HG03378 (cell line): Measurements from ENCODE around the gene CHST15.

Experiments used
- ATAC-seq: cut with Tn5 transposase; IDR thresholded peaks from one replicate; pipeline ENCODE4 v1.9.1; 2021; ENCODE audit warnings: mild to moderate bottlenecking, moderate library complexity; ENCODE audit not compliant: unreplicated experiment

The CHST15 gene

GRCh38 chr10:124002391-124003069 is 90.9 kb downstream of the CHST15 start:
- no peak for ATAC-seq

GRCh38 chr10:124001391-124002148 is 91.8 kb downstream of the CHST15 start:
- ATAC-seq: no peak

DNA sequence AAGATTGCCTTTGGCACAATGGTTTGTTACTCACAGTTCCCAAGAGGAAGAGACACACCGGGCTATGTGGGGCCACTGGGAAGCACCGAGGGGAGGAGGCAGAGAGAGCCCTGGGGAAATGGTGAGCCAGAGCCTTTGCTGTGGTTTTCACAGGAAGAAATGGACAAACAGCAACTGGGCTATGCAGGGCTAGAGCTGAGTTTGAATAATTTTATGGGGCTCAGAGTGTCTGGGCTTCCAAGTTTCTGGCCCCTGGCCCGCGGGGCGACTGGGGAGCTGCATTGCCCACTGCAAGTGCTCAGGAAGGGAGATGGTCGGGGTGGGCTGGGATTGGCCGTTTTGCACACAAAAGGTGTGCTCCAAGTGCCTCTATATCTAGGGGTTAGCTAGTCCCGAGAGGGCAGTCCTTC is 92.6 kb downstream of the CHST15 start:
- no peak for ATAC-seq

DNA sequence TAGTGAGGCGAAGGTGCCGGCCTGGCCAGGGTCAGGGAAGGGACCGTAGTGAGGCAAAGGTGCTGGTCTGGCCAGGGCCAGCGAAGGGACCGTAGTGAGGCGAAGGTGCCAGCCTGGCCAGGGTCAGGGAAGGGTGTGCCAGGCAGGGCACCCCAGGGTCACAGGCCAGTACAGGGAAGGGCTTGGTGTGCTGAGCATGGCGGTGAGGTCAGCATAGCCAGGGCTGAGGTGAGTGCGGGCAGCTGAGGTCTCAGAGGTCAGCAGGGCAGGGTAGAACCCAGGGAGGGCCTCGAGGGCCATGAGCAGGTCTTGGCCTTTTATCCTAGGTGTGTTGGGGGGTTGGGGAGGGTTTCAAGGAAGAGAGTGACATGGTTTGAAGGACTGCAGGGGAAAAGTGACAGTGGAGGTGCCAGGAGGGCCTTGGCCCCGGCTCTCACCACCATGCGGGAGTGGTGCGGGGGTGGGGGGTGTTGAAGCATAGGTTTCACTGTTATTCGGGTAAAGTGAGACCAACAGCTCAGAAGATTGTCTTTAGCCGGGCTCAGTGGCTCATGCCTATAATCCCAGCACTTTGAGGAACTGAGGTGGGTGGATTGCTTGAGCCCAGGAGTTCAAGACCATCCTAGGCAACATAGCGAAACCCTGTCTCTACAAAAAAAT is 93.3 kb downstream of the CHST15 start:
- ATAC-seq: no peak

DNA sequence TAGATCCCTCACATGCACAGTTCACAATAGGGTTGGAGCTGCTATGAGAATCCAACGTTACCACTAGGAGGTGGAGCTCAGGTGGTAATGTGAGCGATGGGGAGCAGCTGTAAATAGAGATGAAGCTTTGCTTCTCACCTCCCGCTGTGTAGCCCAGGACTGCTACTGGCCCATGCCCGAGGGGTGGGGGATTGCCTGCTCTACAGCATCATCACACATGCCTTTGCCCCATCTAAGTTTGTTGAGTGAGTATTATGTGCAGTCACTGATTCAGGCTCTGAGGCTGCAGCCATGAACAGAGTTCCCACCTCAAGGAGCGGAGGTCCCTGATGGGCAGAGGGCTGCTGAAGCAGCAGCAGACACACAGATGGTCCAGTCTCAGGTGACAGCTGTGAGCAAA is 94.1 kb downstream of the CHST15 start:
- ATAC-seq: no peak

DNA sequence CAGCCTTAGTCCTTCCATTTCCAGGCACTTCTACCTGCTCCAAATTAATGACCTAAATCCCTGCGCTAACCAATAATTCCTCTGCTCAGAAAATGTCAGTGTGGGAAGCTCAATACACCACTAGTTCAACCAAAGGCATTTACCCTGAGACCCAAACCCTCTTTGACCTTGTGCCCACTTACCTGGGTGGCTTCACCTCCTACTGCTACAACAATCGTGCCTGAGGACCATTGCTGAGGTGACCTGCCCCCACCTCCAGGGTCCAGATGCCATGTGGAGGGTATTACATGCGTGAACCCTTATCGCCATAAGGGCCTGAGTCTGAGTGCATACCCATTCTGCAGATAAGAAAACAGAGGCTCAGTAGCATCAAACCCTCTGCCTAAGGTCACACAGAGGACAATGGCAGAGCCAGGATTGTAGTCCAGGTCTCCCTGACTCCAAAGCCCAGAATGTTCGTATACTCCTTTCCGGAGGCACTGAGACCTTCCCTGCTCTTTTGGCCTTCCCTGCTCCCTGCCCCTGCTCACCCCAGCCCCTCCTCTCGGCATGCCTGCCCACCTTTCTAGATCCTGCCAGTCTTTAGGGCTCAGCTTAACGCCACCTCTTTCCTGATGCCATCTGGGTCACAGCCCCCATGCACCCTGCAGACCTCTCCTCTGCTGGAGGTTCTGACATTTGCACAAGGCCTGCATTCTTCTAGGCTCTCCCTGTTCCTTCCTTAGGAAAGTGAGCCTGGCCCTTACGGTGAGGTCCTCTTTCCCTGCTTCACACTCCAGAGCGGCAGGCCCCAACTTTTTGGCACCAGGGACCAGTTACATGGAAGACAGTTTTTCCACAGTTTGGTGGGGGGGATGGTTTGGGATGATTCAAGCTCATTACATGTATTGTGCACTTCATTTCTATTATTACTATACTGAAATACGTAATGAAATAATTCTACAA is 94.9 kb downstream of the CHST15 start:
- ATAC-seq: no peak

DNA sequence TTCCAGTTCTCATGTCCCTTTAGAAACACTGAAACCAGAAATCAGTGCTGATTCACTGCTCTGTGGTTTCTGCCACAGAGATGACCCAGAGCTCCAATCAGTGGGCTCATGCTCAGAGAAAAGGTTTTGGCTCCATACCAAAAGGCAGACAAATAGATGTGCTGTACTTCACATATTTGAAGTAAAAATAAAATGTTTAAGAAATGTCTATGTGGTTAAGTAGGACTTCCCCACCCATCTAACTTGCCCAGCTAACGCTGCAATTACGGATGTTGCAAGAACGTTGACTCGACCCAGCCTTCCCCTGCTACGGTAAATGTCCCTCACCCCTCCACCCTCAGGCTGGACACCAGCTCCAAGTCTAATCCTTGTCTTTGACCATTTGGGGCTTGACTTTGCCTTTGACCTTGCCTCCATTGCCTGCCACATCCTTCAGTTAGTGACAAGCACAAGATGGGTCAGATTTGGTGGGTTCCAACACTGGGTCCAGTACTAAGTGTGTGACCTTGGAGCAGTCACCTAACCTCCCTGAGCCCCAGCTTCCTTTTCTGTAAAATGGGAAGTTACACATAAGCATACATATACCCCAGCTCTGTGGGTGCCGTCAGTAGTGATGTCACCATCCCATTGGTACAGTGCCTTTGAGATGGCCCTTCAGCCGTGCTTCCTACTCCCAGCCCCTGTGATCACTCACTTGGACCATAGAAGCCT is 95.8 kb downstream of the CHST15 start:
- ATAC-seq: no peak

- no peak for ATAC-seq
Observed at GRCh38 chr10:123997013-123997412, 96.4 kb downstream of the CHST15 start.

GRCh38 chr10:123996302-123996701 is 97.1 kb downstream of the CHST15 start:
- no peak for ATAC-seq

GRCh38 chr10:123995461-123996131 is 97.8 kb downstream of the CHST15 start:
- no peak for ATAC-seq

- ATAC-seq: no peak
Observed at GRCh38 chr10:123995082-123995460, 98.3 kb downstream of the CHST15 start.

DNA sequence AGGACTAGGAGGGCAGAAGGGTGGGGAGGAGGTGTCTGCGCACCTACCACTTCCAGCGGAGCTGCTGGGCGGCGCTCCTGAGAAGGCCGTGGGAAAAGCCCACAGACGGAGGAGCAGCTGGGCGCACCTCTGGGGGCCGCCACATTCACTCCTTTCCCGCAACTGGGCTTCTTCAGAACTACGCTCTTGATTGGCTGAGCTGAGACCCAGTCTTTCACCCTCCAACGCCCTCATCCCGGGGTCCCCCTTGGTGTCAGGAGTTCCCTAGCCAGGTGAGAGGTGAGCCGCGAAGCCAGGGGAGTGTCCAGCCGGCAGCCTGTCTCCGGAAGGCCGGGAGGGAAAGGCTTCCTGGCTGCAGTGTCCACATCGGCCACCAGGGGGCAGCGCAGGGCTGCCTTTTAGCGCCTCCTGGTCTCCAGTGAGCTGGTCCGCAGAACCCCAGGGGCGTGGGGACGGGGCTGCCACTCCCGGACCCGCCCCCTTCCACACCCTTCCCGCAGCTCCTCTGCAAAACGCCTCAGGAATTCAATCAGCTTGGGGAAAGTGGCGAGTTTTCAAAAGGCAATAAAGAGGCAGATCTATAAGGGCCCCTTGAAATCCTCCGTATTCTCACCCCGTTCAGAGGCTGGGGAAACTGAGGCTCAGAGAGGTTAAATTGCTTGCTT is 98.8 kb downstream of the CHST15 start:
- no peak for ATAC-seq

DNA sequence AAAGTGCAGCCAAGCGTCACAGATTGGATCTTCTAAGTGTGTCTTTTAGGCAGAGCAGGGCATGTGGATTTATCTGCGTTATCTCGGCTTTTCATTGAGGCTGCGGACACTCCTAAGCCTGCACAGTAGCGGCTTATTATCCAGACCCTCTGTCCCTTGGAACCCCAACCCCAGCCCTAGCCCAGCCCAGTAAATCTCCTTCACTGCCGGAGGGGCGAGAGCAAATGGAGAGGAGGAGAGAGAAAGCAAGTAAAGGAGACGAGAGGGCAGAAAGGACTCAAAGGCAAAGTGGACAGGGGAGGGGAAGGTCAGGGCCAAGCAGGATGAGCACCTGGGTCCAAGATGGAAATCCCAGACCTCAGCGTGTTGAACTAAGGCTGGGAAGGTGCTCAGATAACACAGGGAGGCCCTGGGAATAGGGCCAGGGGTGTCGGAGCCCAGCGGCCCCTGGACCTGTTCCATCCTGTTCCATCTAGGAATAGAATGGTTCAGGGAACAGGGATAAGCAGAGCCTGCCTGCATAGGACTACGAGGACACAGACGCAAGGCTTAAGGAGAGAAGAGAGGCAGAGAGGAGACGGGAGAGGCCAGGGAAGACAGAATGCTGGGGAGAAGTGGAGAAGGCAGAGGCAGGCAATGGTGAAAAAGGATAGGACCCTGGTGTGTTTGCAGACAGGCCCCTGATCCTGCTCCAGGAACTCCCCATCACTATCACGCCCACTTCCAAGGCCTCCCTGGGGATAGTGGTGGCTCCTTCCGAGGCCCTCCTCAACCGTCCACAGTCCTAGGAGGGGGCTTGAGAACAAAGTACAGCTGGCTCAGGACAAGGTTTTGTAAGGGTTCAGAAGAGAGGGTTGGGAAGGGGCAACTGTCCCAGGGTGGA is 99.6 kb downstream of the CHST15 start:
- no peak for ATAC-seq

DNA sequence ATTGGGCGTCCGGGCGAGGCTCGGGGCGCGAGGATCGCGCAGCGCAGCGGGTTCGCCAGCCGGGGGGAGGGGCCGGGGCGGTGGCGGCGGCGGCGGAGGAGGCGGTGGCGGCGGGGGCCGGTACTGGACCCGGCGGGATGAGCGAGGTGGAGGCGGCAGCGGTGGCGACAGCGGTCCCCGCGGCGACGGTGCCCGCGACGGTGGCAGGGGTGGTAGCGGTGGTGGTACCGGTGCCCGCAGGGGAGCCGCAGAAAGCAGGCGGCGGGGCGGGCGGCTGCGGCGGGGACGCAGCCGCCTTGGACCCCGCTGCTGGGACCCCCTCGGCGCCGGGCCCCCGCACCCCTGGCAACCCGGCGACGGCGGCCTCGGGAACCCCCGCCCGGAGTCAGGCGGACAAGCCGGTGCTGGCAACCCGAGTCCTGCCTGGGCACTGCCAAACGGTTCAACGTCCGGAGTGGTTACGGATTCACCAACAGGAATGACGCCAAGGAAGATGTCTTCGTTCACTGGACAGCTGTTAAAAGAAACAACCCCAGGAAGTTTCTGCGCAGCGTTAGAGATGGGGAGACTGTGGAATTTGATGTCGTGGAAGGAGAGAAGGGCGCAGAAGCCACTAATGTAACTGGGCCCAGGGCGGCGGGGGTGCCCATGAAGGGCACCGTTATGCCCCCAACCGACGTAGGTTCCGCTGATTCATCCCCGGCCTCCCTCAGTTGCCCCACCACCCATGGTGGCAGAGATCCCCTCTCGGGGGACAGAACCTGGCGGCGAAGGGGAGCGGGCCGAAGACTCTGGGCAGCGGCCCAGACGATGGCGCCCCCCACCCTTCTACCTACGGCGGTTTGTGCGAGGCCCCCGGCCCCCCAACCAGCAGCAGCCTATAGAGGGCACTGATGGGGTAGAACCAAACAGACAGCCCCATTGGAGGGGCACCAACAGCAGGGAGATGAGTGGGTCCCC is 101.5 kb downstream of the CHST15 start:
- no peak for ATAC-seq

- ATAC-seq: no peak
Observed at GRCh38 chr10:123990889-123991288, 102.5 kb downstream of the CHST15 start.

- no peak for ATAC-seq
Observed at GRCh38 chr10:123988694-123989093, 104.7 kb downstream of the CHST15 start.

- no peak for ATAC-seq
Observed at GRCh38 chr10:123986736-123987135, 106.7 kb downstream of the CHST15 start.
